ENCODE results near the gene TRPM3.

TRPM3 gene

DNA sequence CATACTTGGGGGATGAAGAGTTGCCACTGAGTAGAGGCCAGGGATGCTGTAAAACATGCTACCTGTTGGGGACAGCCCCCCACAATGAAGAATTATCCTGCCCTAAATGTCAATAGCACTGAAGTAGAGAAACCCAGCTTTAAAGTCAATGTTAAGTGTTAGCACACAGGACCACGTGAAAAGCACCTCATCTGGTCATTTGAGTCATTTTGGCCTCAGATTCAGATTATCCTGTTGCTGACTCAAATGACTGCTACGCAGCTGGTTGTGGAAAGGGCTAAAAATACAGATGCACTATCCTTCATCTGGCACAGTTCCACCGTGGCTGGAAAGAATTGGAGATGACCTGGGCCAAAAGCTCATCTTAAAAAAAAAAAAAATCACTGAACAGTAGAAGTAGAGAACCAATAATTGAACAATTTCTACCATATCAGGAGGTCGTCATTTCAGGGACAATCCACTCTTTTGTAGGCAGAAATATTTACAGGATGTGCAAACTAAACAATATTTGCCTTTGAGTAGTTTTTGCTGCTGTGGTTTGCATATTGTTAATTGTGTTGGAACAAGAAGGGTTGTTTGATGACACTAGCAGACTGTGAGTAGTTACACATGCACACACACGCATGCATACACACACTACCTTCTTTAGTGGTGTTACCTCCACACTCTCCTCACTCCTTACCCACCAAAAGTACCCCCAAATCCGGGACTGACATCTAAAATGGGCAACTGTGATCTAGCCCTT, 511.7 kb downstream of the TRPM3 start:
- DNase-seq (ENCODE audit: low read depth in 2 of 2) = no peak

DNA sequence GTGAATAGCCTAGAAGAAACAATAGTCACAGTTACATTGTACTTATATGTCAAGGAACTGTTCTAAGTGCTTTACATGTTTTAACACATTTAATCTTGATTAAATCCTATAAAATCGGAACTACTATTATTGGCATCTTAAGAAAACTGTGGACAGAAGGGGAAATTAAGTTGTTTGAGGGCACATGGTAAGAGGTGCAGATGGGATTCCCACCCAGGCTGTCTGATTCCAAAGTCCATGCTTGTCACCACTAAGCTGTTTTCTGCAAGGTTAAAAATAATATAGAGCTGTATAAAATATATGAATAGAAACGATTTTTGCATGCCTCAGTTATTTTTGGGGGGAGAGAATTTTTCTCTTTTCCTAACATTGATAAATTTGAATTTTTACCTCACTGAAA, 512.4 kb downstream of the TRPM3 start:
- DNase-seq (ENCODE audit: low read depth in 2 of 2) = no peak

DNA sequence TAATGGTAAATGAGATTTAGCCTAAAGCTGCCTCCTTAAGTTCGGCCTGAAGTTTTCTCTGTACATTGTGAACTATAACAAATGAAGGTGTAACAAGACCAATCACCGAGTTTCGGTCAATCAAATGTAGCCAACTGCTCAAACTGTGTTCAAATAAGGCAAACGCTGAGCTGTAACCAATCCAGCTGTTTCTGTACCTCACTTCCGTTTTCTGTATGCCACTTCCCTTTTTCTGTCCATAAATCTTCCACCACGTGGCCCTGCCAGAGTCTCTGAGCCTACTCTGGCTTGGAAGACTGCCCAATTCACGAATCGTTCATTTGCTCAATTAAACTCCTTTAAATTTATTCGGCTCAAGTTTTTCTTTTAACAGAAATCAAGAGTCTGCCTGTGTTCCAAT, 513.5 kb downstream of the TRPM3 start:
- no peak for DNase-seq (ENCODE audit: low read depth in 2 of 2)

DNA sequence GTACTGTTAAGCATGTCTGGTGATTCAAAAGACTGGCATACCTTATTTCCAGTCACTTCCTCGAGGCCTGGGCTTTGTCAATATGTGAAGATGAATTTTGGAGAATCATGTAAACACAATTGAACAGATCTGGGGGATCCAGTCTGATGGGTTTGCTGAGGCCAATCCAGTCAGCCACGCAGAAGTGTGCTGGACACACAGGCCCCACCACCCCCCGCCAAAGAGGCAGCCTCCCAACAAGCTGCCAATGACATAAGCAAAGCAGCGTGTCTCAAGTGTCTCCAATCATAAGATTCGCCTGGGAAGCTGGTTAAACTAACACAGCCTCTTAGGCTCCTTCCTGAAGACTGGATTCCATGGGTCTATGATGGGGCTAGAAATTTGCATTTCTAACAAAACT, 514.1 kb downstream of the TRPM3 start:
- no peak for DNase-seq (ENCODE audit: low read depth in 2 of 2)

DNA sequence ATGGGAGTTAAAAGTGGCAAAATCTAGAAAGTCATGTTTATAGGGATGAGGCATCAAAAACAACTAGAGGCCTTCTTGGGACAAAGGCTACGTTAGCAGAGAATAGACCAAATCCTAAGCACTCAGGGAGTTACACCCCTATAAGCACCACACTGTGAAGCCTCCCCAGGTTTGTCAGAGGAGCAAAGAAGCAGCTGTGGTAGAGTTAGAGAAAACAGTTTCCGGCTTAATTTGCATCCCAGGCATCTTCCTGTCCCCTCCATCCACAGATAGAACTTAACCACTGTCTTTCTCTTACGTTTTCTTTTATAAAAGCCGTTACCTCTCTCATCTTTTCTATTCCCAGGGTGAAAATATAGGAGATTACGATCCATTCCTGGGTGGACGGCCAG, 518.4 kb downstream of the TRPM3 start:
- DNase-seq (ENCODE audit: low read depth in 2 of 2) = no peak

DNA sequence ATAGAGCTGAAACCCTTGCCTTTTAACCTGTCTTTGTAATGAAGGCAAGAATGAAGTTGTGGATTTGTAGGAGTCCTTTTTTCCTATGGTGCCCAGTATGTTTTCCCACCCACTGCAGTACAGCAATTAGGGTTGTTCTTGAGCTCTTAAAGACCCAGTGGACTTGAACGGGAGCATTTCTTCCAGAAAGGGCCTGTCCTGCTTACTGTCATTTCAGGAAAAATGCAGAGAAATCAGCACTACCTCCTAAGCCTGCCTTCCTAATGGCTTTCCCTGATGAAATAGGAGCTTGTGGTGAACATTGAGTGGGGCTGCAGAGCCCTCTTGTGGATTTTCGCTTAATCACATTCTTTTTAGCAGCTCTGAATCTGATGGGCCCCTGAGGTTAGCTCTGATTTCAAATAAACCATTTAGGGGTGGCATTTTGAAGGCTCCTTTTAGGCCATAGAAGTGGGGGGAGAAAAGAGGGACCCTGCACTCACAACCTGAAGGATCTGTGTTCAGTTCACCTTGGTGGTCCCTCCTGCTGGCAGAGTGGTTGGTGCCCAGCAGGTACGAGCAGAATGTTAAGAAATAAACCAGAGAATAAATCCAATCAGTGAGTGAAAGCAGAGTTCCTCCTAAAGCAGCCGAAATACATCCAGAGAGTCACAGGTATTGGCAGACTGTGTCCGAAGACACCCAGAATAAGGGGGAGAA, 519.0 kb downstream of the TRPM3 start:
- no peak for DNase-seq (ENCODE audit: low read depth in 2 of 2)

DNA sequence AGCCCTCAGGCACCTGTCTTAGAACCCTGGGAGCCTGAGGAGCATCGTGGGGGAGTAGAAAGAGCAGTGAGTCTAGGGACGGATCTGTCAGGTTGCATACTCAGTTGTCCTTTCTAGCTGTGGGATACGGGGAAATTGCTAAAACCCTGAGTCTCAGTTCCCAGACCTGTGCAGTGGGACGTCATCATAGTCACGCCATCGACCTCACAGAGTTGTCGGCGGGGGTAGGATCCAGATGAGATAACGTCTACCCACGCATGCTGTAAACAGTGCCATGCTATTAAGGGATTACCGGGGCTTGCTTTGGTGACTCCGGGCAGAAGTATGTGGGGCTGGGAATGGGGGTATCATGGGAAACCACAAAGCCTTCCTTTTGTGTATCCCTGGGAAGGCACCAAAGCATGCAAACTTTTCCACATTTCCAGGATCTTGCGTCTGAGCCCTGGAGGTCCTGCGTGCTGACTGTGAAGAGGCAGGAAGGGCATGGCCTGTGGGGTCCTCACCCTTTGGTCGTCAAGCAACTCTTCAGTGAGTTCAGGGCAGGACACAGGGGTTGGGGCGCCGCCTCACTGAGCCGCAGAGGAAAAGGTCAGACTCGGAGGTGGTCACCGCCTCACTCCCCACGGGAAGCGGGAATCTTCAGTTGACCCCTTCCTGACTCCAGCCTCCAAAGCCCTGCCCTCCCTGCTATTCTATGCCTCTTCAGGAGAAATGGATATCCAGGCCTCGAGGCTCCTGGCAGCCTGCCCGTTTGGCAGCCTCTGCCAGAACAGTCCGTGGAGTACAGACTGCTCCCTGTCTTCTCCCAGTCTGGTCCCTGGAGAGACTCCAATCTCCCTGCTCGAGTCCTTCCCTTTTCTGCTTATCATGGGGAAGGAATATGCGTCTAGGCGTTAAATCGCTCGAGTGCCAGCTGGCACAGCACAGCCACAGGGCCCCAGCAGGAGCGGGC, 520.1 kb downstream of the TRPM3 start:
- no peak for DNase-seq (ENCODE audit: low read depth in 2 of 2)

DNA sequence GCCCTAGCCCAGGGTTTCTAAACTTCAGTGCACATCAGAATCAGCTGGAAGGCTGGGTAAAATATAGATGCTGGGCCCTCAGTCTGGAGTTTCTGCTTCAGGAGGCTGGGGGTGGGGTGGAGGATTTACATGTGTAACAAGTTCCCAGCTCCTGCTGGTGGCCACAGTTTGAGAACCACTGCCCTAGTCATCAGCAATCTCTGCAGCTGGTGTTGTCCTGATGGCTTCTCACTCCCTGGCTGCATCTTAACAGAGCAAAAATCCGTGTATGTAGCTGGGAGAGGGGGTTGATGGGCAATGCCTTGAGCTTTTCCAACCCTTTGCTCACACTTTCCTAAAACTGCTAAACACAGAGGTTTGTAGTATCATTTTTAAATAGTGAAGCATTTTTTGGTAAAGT, 520.9 kb downstream of the TRPM3 start:
- DNase-seq (ENCODE audit: low read depth in 2 of 2) = no peak

DNA sequence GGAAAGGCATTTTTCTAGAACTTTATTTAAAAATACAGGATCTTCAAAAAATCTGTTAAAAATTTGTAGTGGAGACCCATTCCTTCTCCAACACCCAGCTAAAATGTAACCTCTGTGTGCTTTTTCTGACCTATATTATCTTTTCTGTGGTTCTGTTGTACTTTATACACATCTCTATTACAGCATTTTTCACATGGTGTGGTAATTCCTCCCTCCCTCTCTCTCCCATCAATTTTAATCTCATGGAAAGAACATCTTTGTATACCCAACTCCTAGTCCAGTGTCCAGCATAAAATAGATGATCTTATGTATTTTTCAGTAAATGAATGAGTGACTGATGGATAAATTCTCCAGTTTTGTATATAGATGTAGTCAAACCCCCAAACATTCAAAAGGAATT, 523.5 kb downstream of the TRPM3 start:
- DNase-seq (ENCODE audit: low read depth in 2 of 2) = no peak

DNA sequence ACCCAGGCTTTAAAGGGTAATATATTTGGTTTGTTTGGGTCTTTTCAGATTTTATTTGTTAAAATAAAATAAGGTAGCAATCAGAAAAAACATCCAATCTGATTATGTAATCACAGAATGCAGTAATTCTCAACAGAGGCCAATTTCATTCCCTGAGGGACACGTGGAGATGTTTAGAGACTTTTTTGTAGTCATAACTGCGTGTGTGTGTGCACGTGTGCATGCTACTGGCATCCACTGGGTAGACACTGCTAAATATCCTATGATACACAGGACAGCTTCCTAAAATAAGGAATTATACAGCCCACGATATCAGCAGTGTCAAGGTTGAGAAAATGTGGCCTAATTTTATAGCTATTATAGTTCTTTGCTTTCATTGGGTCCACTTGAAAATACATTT, 526.2 kb downstream of the TRPM3 start:
- no peak for DNase-seq (ENCODE audit: low read depth in 2 of 2)

DNA sequence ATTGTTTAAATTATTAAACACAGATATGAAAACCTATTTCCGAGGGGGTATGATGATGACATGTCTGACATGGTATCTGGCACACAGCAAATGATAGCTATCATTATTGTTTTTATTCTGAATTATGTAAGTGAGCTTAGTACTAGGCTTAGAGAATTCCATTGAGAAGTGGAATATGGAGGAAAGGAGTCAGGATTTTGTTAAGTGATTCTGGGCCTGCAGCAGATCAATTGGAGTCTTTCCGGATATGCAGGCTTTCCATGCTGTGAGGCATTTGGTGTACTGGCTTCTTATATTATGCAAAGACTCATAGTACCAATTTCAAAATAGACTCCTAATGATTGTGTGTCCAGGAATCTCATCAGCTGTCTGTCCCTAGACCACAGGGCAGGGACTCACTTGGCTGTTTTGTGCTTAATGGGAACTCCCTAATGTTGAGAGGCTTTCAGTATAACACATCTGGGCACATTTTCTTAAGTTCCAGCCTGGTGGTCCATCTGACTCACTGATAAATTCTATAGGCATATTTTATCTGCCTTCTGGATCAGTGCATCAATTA, 527.0 kb downstream of the TRPM3 start:
- DNase-seq (ENCODE audit: low read depth in 2 of 2) = no peak

DNA sequence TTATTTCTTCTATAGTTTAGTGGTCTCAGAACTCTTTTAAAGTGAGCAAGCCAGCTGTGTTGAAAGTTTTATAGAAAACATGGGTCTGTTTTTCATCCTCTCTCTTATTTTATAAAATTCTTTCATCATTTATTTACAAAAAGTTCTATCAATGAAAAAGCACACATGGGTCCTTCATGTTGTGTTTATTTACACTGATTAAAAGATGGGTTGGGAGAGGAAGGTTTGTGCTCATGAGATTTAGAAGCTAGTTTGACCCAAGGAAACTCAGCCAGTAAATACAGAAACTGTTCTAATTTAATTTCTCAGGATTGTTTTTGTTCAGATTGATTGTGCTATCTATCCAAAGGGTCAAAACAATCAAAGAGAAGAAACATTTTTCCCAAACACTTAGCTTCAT, 528.2 kb downstream of the TRPM3 start:
- no peak for DNase-seq (ENCODE audit: low read depth in 2 of 2)

DNA sequence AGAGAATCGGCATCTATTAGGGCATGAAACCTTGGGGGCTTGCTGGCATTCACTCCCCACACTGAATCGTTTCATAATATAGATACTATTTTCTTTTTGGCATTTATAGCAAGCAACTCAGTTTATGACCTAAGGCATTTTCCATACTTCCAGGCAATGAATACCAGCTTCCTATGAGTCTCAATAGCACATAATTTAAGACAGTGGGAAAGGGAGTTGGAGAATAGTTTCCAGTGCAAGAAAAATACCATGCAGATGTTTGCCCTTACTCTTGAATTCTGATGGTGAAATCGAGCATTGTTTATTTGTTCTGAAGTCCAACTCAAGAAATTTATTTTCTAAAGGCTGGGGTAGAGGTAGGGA, 531.1 kb downstream of the TRPM3 start:
- DNase-seq (ENCODE audit: low read depth in 2 of 2) = no peak

DNA sequence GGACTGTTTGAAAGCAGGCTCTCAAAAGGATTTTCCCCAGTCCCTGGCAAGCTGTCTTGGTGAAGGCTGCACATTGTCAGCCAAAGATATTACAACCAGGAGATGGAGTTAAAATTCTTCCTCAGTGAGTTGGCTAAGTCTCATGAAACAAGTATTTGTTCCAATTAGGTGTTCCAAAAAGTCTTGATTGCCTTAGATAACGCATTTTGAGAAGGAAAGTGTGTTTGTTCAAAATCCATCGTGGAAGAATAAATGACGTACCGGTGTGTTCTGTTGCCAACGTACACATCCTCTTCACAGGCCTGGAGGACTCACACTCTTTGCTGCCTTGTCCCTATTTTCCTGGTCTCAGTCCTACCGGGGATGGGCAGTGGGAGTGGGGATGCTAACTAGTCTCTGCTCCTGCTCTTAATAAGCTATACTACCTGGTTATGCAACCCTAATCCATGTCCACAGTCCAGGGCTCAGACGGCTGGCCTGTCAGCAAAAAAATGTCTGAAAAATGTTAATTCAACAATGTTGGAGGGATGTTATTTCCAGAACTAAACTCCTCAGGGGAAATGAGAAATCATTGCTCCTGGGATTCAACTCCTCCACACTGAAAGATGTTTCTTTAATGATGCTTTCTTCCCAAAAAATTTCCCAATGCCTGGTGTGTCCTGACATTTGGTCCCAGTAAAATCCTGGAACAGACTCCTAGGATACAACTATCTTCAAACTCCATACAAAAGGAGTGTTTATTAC, 531.7 kb downstream of the TRPM3 start:
- DNase-seq (ENCODE audit: low read depth in 2 of 2) = no peak

DNA sequence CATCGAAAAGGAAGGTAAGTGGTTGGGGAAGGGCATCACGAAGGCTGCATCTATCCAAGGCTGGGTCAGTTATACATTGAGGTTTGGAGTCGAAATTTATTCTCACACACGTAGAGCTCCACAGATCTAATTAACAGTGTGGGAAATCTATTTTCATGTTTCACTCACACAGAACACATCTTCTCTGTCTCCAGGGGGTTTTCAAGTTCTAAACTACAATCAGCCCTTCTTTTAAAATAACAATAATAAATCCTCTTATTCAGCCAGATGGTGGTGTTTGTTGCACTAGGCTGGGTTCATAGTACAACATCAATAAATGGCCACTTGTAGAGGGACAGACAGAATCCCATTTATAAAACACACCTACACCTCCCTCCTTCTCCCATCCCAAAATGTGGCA, 532.4 kb downstream of the TRPM3 start:
- DNase-seq (ENCODE audit: low read depth in 2 of 2) = no peak

DNA sequence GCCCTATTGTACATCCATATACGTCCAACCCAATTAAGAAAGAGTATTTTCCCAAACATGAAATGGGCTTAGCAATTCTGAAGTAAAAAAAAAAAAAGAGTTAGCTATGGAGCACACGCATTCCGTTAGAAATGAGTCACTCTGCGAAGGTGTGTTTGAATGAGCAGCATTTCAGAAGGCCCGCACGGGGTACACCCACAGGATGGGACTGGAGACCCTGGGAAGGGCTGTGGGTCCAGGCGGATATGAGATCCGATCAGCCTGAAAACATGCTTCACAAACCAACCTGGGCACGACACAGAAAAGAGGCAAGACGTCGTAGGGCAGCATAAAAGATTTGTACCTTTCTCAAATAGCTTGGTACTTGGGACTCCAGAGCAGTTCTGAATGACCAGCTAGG, 533.0 kb downstream of the TRPM3 start:
- DNase-seq (ENCODE audit: low read depth in 2 of 2) = no peak

DNA sequence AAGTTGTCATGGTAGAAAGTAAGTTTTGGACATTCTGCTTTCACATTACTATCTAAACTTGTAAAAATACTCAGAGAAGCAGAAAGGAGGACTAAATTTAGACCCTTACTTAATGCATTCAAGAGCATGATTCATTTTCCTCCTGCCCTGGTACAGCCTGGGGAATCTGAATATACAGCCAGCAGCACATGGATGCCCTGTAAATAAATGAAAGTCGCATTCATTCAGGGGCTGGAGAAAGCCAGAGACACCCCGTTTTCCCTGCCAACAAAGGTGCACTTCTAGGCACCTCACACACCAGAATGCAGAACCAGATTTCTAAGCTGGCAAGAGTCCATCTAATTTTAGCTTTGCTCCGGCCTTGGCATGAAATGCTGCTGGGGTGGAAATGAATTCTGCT, 534.2 kb downstream of the TRPM3 start:
- DNase-seq (ENCODE audit: low read depth in 2 of 2) = no peak

DNA sequence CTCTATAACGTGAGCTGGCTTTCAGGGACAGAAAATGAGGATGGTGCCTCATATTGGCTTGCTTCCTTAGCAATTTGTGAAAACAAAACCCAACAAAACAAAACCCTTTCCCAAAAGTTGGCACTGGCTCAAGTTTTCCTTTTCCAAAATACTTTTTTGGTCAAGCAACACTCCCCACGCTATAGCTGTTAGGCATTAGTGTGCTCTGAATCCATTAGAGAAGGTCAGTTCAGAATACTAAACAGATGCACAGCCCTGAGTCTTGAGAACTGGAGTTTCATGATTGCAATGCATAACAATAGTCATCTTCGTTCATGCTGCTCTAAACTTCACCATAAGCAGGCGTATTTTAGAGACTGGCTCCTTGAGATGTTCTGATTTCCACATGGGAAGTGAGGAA, 534.9 kb downstream of the TRPM3 start:
- DNase-seq (ENCODE audit: low read depth in 2 of 2) = no peak

DNA sequence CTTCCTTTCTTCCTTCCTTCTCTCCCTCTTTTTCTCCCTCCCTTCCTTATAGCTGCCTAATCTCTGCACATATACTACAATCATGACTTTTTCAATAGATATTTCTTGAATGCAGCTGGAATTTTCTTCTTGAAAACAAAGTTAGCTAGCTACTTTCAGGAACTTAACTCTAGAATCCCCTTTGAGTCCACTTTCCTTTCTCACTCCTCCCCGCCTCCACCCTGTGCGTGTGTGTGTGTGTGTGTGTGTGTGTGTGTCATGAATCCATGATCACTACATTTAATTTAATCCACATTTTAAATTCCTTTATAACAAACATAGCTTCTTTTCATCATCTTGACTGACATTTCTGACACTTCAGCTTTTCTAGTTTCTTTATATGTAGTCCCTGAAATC, 539.5 kb downstream of the TRPM3 start:
- no peak for DNase-seq (ENCODE audit: low read depth in 2 of 2)

DNA sequence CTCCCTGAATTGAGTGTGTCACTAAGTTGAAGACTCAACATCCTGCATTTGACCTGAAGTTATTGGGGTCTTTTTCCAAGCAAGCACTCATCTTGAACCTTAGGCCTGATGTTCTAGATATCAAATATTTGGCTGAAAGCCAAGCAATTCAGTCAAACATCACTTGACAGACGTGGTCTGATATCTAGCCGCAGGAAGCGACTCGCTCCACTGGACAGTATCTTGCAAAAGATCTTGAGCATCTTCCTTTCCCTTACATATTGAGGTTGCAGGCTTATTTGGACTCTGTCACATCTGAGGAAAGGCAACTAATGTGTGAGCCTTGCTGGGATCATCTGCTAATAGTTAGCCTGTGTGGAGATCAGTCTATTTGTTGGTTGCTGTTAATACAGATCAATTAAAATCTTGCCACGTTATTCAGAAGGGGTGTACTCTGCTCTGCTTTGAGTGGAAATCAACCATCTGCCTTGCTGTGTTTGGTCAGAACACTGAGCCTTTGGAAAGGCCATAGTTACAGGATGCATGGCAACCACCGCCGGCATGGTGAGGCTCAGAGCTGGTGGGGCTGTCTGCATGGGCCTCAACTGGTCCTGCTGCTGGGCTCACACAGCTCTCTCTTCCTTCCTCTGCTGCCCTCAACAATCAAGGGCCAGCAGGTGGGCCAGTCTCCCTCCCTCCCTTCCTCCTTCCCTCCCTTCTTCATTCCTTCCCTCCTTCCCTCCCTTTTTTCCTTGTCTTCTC, 540.0 kb downstream of the TRPM3 start:
- DNase-seq (ENCODE audit: low read depth in 2 of 2) = no peak

DNA sequence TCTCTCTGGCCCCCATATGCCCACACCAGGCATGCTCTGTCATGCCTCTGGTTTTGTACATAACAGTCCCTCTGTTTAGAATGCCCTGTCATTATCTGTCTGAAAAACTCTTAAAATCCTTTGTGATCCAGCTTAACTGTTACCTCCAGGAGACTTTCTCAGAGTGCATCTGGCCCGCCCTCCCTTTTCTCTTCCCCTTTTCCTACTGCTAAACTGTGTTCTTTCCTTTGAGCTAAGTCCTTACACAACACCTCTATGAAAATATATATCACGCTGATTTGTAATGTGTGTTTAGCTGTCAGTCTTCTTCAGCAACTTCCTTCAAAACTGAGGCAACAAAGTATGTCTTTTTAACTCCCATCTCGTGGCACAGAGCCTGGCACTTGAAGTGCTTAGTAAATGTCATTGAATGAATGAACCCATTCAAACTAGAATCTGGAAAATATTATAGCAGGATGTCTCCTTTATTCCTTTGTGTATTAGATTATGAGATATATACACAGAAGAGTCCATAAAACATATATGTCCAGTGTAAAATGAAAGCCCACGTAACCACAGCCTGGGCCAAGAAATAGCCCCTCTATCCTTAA, 540.7 kb downstream of the TRPM3 start:
- DNase-seq (ENCODE audit: low read depth in 2 of 2) = no peak
